Measurements from ENCODE around the gene SIGLEC8.
"Not testable (repeated sequence)": the region's sequence is repeated elsewhere in the genome, so short reads cannot be mapped to it uniquely, and the experiment has no call there.

SIGLEC8 gene

DNA sequence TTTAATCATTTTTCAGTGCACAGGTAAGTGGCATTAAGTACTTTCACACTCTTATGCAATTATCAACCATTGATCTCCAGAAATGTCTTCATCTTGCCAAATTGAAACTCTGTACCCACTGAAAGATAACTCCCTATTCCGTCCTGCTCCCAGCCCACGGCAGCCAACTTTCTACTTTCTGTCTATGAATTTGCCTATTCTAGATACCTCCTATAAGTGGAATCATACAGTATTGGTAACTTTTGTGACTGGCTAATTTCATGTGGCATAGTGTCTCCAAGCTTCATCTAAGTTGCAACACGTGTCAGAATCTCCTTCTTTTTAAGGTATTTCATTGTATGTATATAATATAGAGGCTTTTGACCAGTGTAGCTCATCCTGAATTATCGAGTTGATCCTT, 14.4 kb upstream of the SIGLEC8 start:
- DNase-seq: no peak

DNA sequence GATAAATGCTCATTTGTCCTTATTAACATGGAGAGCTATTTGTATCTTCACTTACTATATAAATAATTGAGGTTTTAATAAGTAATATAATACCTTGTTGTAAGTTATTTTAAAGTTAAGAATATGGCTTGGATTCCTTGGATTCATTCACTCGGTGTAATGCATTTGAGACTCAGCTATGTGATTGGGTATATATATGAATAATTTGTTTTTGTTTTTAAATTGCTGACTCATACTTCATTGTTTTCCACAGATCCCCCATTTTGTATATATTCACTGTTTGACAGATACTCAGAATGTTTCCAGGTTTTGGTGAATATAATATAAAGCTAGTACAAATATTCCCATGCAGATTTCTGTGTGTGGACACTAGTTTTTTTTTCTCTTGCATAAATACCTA, 13.3 kb upstream of the SIGLEC8 start:
- no peak for DNase-seq

DNA sequence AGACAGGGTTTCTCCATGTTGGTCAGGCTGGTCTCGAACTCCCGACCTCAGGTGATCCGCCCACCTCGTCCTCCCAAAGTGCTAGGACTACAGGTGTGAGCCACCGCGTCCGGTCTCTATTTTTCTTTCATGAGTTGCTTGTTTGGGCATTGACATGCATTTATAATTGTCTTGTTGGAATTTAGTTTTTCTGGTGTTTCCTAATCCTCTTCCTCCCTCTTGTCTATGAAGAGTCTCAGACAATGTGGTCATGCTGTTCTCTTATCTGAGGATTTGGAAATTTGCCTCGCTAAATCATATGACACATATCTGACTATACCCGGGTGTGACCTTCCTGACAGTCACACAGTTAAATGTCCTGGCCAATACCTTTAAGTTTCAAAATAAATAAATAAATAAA, 12.7 kb upstream of the SIGLEC8 start:
- no peak for DNase-seq

DNA sequence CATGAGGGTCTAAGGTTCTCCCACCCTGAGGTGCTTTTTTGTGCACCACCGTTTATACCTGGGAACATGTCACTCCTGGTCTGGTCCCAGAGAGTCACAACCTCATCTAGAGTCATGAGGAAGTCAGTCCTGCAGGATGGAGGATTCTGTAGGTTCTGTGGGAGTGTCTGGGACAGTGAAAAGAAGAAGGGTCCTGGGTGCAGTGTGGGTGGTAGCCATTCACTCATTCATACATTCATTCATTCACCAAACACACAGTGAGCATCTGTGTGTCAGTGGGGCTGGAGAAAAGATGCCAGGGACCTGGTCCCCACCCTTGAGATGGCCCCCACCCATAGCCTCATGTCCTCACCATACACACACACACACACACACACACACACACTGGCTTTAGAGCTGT, 11.4 kb upstream of the SIGLEC8 start:
- DNase-seq: no peak

DNA sequence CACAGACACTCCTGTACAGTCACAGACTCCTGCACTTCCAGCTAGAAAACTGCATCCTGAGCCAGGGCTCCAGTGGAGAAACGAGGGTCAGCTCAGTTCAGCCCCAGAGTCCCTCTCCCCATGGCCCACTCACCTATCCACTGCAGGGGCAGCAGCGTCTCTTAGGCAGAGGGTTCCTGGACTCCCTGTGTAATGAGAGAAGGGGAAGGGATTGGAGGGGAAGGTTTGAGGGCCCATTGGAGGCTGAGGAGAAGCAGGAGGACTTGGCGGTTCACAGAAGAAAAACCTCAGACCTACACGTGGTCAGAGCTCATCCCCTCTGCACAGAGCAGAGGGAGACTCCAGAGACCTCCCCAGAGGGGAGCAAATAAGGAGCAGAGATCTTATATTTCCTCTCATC, 10.9 kb upstream of the SIGLEC8 start:
- DNase-seq: no peak

DNA sequence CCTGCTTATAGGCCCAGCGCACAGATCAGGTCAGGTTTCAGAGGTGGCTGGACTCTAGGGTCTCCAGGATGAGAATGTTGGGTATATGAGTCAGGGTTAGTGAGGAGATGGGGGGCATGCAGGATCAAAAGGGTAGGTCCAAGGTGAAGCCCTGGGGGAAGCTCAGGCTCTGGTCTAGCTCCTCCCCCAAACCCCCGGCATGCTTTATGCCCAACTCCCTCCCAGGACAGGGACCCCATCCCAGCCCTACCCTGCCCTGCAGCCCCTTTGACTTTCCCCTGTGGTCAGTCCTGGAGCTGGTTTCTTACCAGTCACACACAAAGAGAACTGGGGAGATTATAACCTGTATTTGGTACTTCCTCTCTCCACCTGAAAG, 10.3 kb upstream of the SIGLEC8 start:
- no peak for DNase-seq

DNA sequence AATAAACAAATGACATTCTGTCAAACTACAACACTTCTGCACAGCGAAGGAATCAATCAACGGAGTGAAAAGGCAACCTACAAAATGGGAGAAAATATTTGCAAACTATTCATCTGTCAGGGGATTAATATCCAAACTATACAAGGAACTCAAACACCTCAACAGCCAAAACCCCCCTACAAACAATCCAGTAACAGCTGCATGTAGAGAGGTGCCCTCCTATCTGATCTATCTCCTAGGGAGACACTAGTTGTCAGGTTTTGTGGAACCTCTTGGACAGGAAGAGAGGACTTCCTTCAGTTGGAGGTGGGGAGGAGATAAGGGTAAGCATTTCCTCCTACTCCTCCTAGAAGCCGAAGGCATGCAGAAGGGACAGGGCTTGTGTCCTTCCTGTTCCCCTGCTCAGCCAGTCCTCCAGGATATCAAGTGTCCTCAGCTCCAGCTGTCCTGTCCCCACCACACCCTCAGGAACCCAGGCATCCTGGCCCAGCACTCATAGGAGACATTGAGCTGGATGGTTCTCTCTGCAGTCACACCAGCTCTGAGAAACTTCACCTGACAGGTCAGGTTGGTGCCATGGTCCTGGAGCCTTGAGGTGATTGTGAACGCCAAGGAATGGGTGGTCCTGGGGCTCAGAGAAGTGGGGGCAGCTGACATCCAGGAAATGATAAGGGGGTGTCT, 9.8 kb upstream of the SIGLEC8 start:
- DNase-seq: no peak

DNA sequence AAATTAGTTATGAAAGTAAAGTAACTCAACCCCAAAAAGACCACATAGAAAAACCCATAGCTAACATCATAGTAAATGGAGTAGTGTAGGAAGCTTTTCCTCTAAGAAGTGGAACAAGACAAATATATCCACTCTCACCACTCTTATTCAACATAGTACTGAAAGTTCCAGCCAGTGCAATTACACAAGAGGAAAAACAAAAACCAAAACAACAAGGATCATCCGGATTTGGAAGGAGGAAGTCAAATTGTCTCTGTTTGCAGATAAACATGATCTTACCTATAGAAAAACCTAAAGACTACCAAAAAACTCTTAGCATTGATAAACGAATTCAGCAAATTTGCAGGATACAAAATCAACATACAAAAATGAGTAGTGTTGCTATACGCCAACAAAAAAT, 8.5 kb upstream of the SIGLEC8 start:
- DNase-seq: no peak

DNA sequence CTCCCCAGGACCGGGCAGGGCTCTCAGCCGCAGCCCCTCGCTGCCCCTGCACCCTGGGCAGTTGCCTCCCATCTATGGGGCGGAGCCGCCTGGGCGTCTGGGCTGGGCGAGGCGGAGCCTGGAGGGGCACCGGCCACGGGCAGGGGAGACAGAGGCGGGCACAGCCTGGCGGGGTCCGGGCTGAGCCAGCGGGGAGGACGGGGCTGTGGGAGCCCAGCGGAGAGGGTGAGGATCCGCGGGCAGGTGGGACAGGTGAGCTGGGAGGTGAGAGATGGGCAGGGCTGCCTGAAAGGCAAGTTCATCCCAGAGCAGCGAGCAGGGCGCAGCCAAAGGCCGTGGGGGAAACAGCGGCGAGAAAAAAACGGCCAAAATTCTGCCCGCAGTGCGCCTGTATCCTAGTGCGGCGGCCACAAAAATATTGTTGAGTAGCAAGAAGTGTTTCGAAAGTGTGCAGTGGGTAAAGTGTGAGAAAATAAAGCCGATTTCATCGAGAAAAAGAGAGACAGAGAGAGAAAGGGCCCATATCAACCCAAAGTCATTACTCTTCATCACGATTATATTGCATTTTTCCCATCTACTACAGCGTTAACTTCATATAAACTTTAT, 5.8 kb upstream of the SIGLEC8 start:
- DNase-seq: not testable (repeated sequence)

DNA sequence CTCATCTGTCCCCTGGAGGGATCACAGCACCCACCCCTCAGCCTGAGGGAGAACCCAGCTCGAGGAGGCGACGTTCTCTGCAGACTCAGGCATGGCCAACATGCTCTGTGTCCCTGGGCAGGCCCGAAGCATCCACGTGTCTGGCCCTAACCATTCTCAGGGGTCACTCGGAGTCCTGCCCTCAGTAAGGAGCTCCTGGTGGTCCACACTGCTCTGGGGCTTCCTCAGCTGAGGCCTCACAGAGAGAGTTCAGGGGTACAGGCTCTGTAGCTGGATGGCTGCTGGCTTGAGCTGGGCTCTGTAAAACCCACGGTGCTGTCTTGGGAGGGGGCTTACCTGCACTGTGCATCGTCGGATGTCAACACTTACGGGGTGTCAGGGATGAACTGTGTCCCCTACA, 4.4 kb upstream of the SIGLEC8 start:
- DNase-seq: no peak

DNA sequence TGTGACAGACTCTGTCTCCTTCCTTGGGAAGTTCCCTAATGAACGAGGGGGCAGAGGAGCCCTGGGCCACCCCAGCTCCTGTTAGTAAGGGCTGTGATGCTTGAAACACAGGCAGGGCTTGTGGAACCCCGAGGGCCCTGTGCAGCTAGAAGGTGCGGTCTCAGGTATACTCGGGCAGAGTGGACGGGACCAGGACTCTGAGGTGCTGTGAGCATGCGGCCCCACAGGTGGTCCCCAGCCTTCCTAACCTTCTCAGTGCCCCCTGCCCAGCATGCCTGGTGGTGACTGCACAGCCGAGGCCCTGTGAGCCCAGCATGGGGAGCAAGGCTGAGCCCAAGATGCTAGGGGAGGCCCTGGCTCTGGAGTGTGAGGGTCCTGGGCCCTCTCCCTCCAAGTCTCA, 4.0 kb upstream of the SIGLEC8 start:
- DNase-seq: no peak

DNA sequence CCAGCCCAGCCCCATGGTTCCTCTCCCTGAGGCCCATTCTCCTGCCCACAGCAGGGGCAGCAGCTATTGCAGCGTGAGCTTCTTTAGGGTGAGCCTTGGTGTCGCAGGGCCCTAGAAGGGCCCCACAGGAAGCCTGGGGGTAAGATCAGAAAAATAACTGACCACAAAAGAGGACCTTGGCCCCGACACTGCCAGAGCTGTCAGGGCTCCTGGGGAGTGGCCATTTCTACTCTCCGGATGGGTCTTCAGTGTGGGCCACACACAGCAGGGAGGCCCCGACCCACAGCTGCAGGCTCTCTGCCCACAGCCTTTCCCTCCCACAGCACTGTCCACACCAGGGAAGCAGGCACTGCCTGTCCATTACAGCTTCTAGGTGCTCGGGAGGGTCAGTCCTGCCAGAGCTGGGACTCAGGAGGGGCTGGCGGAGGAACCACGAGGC, 3.5 kb upstream of the SIGLEC8 start:
- no peak for DNase-seq

DNA sequence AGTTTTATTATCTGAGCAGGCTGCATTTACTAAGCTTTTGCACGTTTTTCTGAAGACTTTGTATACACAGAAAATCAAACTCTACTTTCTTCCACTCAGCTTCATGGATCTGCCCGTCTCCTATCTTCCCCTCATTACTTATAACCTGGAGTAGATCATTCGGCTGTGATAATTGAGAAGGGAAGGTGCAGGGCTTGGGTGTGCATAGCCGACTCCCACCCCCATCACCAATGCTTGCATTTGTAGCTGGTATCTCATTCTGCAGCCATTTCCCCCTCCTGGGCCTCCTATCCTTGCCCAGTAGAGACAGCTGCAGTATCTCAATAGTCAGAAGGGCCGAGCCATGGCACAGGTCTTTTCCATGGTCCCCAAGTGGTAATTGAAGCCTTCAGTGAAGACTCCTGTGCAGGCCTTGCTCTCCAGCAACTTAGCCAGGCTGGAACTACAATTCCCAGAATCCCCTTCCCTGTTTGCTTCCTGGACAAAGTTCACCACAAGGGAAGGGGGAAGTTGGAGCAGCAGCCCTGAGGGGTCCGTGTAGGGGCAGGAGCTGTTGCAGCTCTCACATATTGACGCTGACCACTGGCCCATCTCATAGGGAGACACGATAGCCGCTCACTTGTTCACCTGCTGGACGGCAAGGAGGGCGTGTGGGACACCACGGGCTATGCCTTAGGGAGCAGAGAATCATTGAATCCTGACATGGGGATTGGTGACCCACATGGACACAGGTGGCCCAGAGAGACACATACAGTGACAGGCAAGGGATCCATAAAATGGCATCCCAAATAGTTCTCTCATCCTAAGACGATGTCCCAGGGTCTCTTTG, 2.1 kb upstream of the SIGLEC8 start:
- DNase-seq: no peak

DNA sequence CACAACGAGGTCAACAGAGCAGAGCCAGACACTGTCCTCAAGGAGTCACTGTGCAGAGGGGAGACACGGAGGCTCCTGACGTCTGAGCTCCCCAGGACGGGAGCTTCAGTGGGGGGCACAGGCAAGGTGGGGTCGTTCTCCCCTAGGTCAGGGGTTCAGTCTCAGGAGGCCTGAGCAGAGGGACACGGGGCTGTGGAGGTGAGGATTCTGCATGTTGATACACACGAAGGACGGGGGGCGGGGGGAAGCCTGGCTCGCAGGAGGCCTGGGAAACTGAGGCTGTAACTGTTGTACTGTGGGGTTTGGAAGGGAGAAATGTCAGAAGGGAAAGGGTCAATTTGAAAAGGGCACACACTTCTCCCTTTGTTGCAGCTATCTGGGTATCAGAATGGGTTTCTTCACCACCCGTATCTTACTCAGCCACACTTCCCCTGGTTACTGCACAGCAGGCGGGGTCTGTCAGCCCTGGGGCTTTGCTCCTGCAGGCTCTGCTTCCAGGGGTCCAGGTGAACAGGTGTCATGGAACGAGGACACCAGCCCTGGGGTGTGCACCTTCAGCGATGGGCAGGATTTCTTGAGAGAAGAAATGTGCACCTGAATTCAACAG, 748 bp upstream of the SIGLEC8 start:
- DNase-seq: no peak

DNA sequence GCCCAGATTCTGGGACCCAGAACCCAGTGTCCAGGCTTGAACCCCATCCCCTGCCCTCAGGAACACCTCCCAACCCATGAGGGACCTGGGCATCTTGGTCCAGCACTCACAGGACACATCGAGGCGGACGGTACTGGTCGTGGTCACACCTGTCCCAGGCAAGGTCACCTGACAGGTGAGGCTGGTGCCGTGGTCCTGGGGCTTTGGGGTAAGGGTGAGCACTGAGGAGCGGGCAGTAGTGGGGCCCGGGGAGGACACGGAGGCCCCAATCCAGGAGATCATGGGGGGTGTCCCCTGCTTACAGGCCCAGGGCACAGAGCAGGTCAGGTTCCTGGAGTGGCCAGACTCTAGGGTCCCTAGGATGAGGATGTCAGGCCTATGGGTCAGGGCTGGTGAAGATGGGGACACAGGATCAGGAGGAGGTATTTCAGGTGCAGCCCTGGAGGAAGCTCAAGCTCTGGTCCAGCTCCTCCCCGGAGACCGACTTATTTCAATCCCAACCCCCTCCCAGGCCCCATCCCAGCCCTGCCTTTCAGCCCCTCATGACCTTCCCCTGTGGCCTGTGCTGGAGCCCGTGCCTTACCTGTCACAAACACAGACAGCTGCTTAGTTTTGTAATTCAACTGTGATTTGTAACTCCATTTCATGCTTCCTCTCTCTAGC, 772 bp downstream of the SIGLEC8 start:
- no peak for DNase-seq

DNA sequence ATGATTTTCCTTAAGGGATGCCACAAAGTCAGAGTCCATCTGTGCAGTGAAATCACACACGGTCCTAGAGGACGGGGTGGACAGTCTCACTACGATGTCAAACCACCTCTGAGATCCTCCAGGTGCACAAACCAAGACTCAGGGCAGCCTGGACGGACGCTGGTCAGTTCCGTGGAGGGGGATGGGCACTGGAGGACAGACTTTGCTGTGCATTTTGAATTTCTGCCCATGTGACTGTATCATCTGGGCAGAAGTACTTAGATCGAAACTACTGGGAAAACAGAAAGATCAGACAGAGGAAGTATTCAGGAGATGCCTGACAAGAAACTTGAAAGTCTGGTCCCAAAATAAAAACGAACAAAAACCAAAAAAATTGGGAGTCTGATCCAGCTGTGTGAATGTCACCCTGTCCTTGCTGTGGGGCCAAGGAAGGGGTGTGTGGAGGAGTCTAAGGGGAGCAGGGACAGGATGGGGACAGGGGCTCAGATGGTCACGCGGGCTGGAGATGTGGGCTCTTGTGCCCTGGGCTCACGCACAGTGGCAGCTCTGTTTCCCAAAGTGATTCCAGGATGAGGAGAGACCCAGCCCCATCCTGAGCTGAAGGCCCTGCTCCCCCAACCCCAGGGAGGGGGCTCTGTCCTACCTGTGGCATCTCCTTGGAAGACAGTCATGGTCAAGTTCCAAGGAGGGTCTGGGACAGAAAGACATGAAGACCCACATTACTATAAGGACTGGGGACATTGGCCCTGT, 1.5 kb downstream of the SIGLEC8 start:
- DNase-seq: no peak

DNA sequence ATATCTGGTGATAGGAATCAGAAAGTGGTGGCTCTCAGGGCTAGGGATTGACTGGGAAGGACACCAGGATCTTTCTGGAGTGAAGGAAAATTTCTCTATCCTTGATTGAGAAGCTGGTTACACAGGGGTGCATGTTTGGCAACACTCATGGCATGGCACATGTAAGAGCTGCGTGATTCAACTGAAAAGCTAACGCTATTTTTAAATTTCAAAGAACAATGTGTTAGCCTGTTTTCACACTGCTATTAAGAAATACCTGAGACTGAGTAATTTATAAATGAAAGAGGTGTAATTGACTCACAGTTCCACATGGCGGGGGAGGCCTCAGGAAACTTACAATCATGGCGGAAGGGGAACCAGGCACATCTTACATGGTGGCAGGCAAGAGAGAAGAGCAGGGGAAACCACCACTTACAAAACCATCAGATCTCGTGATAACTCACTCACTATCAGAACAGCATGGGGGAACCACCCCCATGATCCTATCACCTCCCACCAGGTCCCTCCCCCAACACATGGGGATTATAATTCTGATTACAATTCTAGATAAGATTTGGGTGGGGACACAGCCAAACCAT, 7.4 kb downstream of the SIGLEC8 start:
- peak in 1 of 2 donors; percentile 32 for DNase-seq

DNA sequence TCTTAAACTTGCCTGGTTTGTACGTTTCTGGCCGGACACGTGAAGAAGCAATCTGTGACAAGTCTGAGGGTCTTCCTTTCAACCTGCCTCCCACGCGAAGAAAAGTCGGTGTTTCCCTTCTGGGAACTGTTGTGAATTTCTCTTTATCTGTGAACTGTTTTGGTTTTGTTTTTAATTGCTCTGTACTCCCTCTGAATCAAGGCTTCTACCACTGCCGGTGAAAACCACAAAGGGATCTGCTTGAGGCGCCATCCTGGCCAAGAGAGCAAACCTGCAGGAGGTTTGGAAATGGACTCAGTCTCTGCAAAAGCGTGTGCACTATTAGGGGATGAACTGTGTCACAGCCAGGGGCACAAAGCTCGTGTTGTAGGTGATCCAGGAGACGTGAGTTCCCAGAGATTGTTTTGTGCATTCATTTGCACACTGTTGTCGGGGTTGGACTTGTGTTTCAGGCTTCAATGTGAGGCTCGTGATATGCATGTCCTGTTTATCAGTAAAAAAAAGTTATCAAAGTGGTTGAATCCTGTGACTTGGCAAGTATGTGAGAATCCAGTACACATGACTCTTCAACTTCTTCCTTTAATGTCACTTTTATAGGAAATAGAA, 9.7 kb downstream of the SIGLEC8 start:
- DNase-seq: peak in 1 of 2 donors; percentile 45

DNA sequence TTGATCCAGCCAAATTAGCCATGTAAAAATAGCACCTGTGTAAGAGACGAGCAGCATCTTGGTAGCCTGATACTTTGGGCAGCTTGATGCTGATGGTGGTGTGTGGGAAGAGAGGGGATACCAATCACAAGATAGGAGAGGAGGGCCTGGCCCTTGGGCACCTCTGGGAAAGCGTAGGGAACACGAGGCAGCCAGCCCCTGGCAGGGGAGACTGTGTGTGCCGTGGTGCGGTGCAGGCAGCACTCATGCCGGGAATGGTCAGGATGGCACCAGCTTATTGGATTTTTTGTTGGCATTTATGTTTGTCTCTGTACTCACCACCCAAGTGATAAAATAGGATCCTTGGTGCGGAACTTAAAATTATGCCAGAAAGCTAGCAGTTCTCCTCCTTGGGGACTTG, 10.2 kb downstream of the SIGLEC8 start:
- DNase-seq: no peak

DNA sequence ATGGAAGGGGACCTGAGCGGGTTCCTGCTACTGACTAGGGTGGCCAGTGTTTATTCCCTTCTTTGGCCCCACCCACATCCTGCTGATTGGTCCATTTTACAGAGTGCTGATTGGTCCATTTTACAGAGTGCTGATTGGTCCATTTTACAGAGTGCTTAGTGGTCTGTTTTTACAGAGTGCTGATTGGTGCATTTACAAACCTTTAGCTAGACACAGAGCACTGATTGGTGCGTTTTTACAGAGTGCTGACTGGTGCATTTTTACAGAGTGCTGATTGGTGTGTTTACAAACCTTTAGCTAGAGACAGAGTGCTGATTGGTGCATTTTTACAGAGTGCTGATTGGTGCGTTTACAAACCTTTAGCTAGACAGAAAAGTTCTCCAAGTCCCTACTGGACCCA, 10.7 kb downstream of the SIGLEC8 start:
- not testable (repeated sequence) for DNase-seq
